Left ventricle myocardium inferior (tissue), 1 donor: ENCODE data around the gene ADAM19. TPM values are rescaled to one million over a fixed set of nuclear protein-coding genes. Genes with fewer than 3 reads are reported as not detected.

Experiments
- DNase-seq: peaks from one replicate; pipeline ENCODE4 v3.0.0-alpha.2; 2020
- H3K27ac ChIP-seq: fragments of 200-600 bp; replicated peaks from 2 replicates; pipeline ENCODE4 v1.8.0; 2021
- H3K27me3 ChIP-seq: fragments of 200-600 bp; 2 replicates; pipeline ENCODE4 v1.8.0; 2021; ENCODE audit warnings: low read depth
- H3K36me3 ChIP-seq: fragments of 200-600 bp; 2 replicates; pipeline ENCODE4 v1.8.0; 2021
- H3K4me1 ChIP-seq: fragments of 200-600 bp; 2 replicates; pipeline ENCODE4 v1.8.0; 2021
- H3K4me3 ChIP-seq: fragments of 200-600 bp; 2 replicates; pipeline ENCODE4 v1.8.0; 2021; ENCODE audit warnings: mild to moderate bottlenecking, moderate library complexity
- H3K9me3 ChIP-seq: fragments of 200-600 bp; replicated peaks from 2 replicates; pipeline ENCODE4 v1.8.0; 2021
- intact Hi-C: fragments of 100-400 bp; cut with micrococcal nuclease; formaldehyde crosslinking; loops from one replicate; pipeline ENCODE4 v1.11.0; 2022
- total RNA-seq: library from RNA; stranded (reverse); fragmentation: NEBNext Ultra II Directional; extraction: Animal tissue kit (Norgen Biotek cat#: 25700); gene quantifications from one replicate; pipeline ENCODE4 v1.2.1, GENCODE V29; 2021
- TF ChIP-seq, protein P1 (sequence below): fragments of 200-600 bp; IDR thresholded peaks from 2 replicates; pipeline ENCODE4 v1.8.0; 2021; ENCODE audit warnings: antibody characterized with exemption, mild to moderate bottlenecking, borderline replicate concordance
- donor health status: DM: no; HTN: yes; CAD: no; lungs with severe emphysema.

ADAM19 gene
- total RNA-seq, 1 donor from 2014 or later = 17.7 TPM

GRCh38 chr5:157514974-157515373 is 60.6 kb downstream of the ADAM19 start:
- no peak for DNase-seq
- Histone ChIP-seq H3K9me3 (no peaks in the 10 kb centered on the region), H3K4me1 (peaks cover 69% of the 10 kb centered on the region), H3K4me3 (no peak overlapping the region), H3K27ac (no peak overlapping the region), H3K36me3 (peaks cover 18% of the 10 kb centered on the region), H3K27me3 (no peaks in the 10 kb centered on the region)
- TF ChIP-seq, protein P1, sequence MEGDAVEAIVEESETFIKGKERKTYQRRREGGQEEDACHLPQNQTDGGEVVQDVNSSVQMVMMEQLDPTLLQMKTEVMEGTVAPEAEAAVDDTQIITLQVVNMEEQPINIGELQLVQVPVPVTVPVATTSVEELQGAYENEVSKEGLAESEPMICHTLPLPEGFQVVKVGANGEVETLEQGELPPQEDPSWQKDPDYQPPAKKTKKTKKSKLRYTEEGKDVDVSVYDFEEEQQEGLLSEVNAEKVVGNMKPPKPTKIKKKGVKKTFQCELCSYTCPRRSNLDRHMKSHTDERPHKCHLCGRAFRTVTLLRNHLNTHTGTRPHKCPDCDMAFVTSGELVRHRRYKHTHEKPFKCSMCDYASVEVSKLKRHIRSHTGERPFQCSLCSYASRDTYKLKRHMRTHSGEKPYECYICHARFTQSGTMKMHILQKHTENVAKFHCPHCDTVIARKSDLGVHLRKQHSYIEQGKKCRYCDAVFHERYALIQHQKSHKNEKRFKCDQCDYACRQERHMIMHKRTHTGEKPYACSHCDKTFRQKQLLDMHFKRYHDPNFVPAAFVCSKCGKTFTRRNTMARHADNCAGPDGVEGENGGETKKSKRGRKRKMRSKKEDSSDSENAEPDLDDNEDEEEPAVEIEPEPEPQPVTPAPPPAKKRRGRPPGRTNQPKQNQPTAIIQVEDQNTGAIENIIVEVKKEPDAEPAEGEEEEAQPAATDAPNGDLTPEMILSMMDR = no peak
- intact Hi-C loops = no loop called here

- DNase-seq = no peak
- Histone ChIP-seq H3K4me3 (no peak overlapping the region), H3K36me3 (peaks cover 18% of the 10 kb centered on the region), H3K9me3 (no peaks in the 10 kb centered on the region), H3K4me1 (peaks cover 63% of the 10 kb centered on the region), H3K27me3 (no peaks in the 10 kb centered on the region), H3K27ac (no peak overlapping the region)
- intact Hi-C loops = no loop called here
- TF ChIP-seq, protein P1 = no peak
Observed at GRCh38 chr5:157513182-157513581, 62.4 kb downstream of the ADAM19 start.

- Histone ChIP-seq H3K9me3 (no peaks in the 10 kb centered on the region), H3K27ac (peak overlapping the region; percentile 77), H3K36me3 (peaks cover 16% of the 10 kb centered on the region), H3K4me3 (peak overlapping the region; percentile 15), H3K27me3 (no peaks in the 10 kb centered on the region), H3K4me1 (peaks cover 65% of the 10 kb centered on the region)
- peak; percentile 90 for DNase-seq
- TF ChIP-seq, protein P1 = no peak
- intact Hi-C loops = no loop called here
Observed at GRCh38 chr5:157511651-157512644, 63.6 kb downstream of the ADAM19 start.

- peak overlapping the region; percentile 77 for H3K27ac ChIP-seq
- H3K4me3 ChIP-seq = no peak overlapping the region
- intact Hi-C loops = no loop called here
- H3K4me1 ChIP-seq = peaks cover 65% of the 10 kb centered on the region
- H3K9me3 ChIP-seq = no peaks in the 10 kb centered on the region
- TF ChIP-seq, protein P1 = no peak
- no peaks in the 10 kb centered on the region for H3K27me3 ChIP-seq
- peaks cover 20% of the 10 kb centered on the region for H3K36me3 ChIP-seq
- no peak for DNase-seq
Observed at GRCh38 chr5:157510682-157511081, 64.9 kb downstream of the ADAM19 start.

DNA sequence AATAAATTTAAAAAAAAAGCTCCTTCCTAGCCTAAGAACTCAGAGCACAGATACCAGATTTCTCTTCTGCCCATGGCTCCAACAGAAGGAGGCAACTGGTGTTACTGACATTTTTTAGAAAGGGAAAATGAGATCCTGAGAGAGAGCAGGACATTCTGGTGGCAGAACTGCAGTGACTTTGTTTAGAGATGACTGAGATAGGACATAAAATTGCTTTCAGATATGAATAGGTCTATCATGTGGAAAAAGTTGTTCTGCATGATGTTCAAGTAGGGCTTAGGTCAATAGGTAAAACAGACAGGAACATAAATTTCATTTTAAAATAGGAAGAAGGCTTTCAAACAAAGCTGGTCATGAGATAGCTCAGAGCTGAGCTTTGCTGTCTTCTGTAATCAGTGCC is 66.0 kb downstream of the ADAM19 start:
- Histone ChIP-seq H3K4me1 (peaks cover 59% of the 10 kb centered on the region), H3K27me3 (no peaks in the 10 kb centered on the region), H3K27ac (no peak overlapping the region), H3K4me3 (no peak overlapping the region), H3K36me3 (peaks cover 24% of the 10 kb centered on the region), H3K9me3 (no peaks in the 10 kb centered on the region)
- TF ChIP-seq, protein P1 = no peak
- DNase-seq = no peak
- intact Hi-C loops = no loop called here
